ENCODE measurements around the gene OR2T12.
"Not testable (repeated sequence)": the region's sequence is repeated elsewhere in the genome, so short reads cannot be mapped to it uniquely, and the experiment has no call there.

OR2T12 gene

GRCh38 chr1:248303324-248303723 lies at the start of gene OR2T12:
TSS of gene OR2T12 (minus strand) at chr1:248303424. CDS start at chr1:248295578, 7,846 bp downstream.
- TF ChIP-seq CTCF (IDR thresholded peaks at IDR 0.05; ENCODE audit: low read depth, low read length), result no peak
- in situ Hi-C loops (cut with HindIII; ENCODE audit: low sequenced_read_pairs), result no loop called here
- no peak for DNase-seq (ENCODE audit: low read depth, low spot score)
- H3K4me3 ChIP-seq (ENCODE audit: low read depth, low read length), result no peak within 1 kb of the TSS

- in situ Hi-C loops (cut with HindIII; ENCODE audit: low sequenced_read_pairs), result no loop called here
- H3K4me3 ChIP-seq (ENCODE audit: low read depth, low read length), result no peak within 1 kb of the TSS
- no peak for DNase-seq (ENCODE audit: low read depth, low spot score)
- TF ChIP-seq CTCF (IDR thresholded peaks at IDR 0.05; ENCODE audit: low read depth, low read length), result no peak
Observed at GRCh38 chr1:248348475-248348874, 45.3 kb upstream of the OR2T12 start, which contains the start of gene OR14C36. TSS of gene OR14C36 (plus strand) at chr1:248348775. CDS start at chr1:248348775, 0 bp downstream.

- in situ Hi-C loops (cut with HindIII; ENCODE audit: low sequenced_read_pairs), result no loop called here
- DNase-seq (ENCODE audit: low read depth, low spot score), result no peak
- no peak for TF ChIP-seq CTCF (IDR thresholded peaks at IDR 0.05; ENCODE audit: low read depth, low read length)
- H3K4me3 ChIP-seq (ENCODE audit: low read depth, low read length), result no peak overlapping the region
Observed at GRCh38 chr1:248343451-248343850, 40.2 kb upstream of the OR2T12 start.

GRCh38 chr1:248324468-248324867 lies 21.2 kb upstream of the OR2T12 start, which contains the start of gene OR2M7:
TSS of gene OR2M7 (minus strand) at chr1:248324568. CDS start at chr1:248324568, 0 bp downstream.
- in situ Hi-C loops (cut with HindIII; ENCODE audit: low sequenced_read_pairs), result no loop called here
- no peak for TF ChIP-seq CTCF (IDR thresholded peaks at IDR 0.05; ENCODE audit: low read depth, low read length)
- DNase-seq (ENCODE audit: low read depth, low spot score), result no peak
- H3K4me3 ChIP-seq (ENCODE audit: low read depth, low read length), result no peak within 1 kb of the TSS

- no peak for DNase-seq (ENCODE audit: low read depth, low spot score)
- TF ChIP-seq CTCF (IDR thresholded peaks at IDR 0.05; ENCODE audit: low read depth, low read length), result no peak
- no peak overlapping the region for H3K4me3 ChIP-seq (ENCODE audit: low read depth, low read length)
- in situ Hi-C loops (cut with HindIII; ENCODE audit: low sequenced_read_pairs), result no loop called here
Observed at GRCh38 chr1:248316796-248317195, 13.6 kb upstream of the OR2T12 start.

- DNase-seq (ENCODE audit: low read depth, low spot score); in situ Hi-C loops (cut with HindIII; ENCODE audit: low sequenced_read_pairs); H3K4me3 ChIP-seq (ENCODE audit: low read depth, low read length): not testable (repeated sequence)
Observed at GRCh38 chr1:248306740-248307139, 3.5 kb upstream of the OR2T12 start.

GRCh38 chr1:248306103-248306502 lies 2.9 kb upstream of the OR2T12 start:
- in situ Hi-C loops (cut with HindIII; ENCODE audit: low sequenced_read_pairs), result no loop called here
- H3K4me3 ChIP-seq (ENCODE audit: low read depth, low read length), result no peak overlapping the region
- TF ChIP-seq CTCF (IDR thresholded peaks at IDR 0.05; ENCODE audit: low read depth, low read length), result no peak
- DNase-seq (ENCODE audit: low read depth, low spot score), result no peak

- DNase-seq (ENCODE audit: low read depth, low spot score); in situ Hi-C loops (cut with HindIII; ENCODE audit: low sequenced_read_pairs); H3K4me3 ChIP-seq (ENCODE audit: low read depth, low read length): not testable (repeated sequence)
Observed at GRCh38 chr1:248305672-248306071, 2.4 kb upstream of the OR2T12 start.
